Astrocyte (in vitro differentiated cells and primary cell): Measurements from ENCODE around the gene ATP6V0E1.

Experiments used
- CTCF ChIP-seq: IDR thresholded peaks from 2 replicates; pipeline ENCODE4 v1.5.1; 2011; ENCODE audit warnings: low read depth, mild to moderate bottlenecking, inconsistent platforms, low read length, moderate library complexity; ENCODE audit not compliant: insufficient read depth
- EZH2 ChIP-seq: IDR thresholded peaks from 2 replicates; pipeline ENCODE4 v1.6.1; 2012; ENCODE audit warnings: mild to moderate bottlenecking, low read length, inconsistent platforms; ENCODE audit not compliant: insufficient read depth

- no peak for TF ChIP-seq CTCF
- no peak for TF ChIP-seq EZH2
These were observed 45.9 kb downstream of the ATP6V0E1 start for GRCh38 chr5:173029499-173029921.
